ENCODE results near the gene CABP7. TPM values are rescaled to one million over a fixed set of nuclear protein-coding genes. Genes with fewer than 3 reads are reported as not detected.

The CABP7 gene
- polyA plus RNA-seq, 3 donors: 0.11 to 0.12 TPM; not detected in 1

- no peak for DNase-seq
Measured at GRCh38 chr22:29701155-29701999, 18.4 kb upstream of the CABP7 start.

GRCh38 chr22:29702000-29702930, 17.5 kb upstream of the CABP7 start:
- no peak for DNase-seq

- DNase-seq: no peak
Measured at GRCh38 chr22:29702931-29703501, 16.8 kb upstream of the CABP7 start.

- no peak for DNase-seq
Measured at GRCh38 chr22:29703569-29704195, 16.1 kb upstream of the CABP7 start.

GRCh38 chr22:29704528-29705285, 15.1 kb upstream of the CABP7 start:
- no peak for DNase-seq

GRCh38 chr22:29705651-29706050, 14.2 kb upstream of the CABP7 start:
- DNase-seq: no peak

GRCh38 chr22:29706486-29706885, 13.3 kb upstream of the CABP7 start:
- DNase-seq: no peak

GRCh38 chr22:29707010-29707409, 12.8 kb upstream of the CABP7 start:
- no peak for DNase-seq

- no peak for DNase-seq
Measured at GRCh38 chr22:29707471-29707870, 12.3 kb upstream of the CABP7 start.

- DNase-seq: no peak
Measured at GRCh38 chr22:29710193-29710592, 9.6 kb upstream of the CABP7 start.

- DNase-seq: no peak
Measured at GRCh38 chr22:29710922-29711593, 8.7 kb upstream of the CABP7 start.

- no peak for DNase-seq
Measured at GRCh38 chr22:29712119-29712518, 7.7 kb upstream of the CABP7 start.

- DNase-seq: no peak
Measured at GRCh38 chr22:29713156-29713727, 6.6 kb upstream of the CABP7 start.

GRCh38 chr22:29715240-29715639, 4.6 kb upstream of the CABP7 start:
- no peak for DNase-seq

GRCh38 chr22:29715705-29716104, 4.1 kb upstream of the CABP7 start:
- no peak for DNase-seq

- peak; percentile 89 for DNase-seq
Measured at GRCh38 chr22:29716814-29717545, 2.8 kb upstream of the CABP7 start.

- no peak for DNase-seq
Measured at GRCh38 chr22:29717789-29718188, 2.0 kb upstream of the CABP7 start.

- DNase-seq: no peak
Measured at GRCh38 chr22:29718949-29719898, 579 bp upstream of the CABP7 start.

Measured in renal pelvis (tissue), 4 donors.